Measurements from ENCODE around the gene NKAP. TPM values are rescaled to one million over a fixed set of nuclear protein-coding genes. Genes with fewer than 3 reads are reported as not detected.

NKAP gene
- total and polyA plus RNA-seq, 2 of the 13 experiments (the other 11 are each of a cell fraction or from before 2014, with no cell fraction given), result 3.6 to 6.1 TPM

- TF ChIP-seq, protein P1, sequence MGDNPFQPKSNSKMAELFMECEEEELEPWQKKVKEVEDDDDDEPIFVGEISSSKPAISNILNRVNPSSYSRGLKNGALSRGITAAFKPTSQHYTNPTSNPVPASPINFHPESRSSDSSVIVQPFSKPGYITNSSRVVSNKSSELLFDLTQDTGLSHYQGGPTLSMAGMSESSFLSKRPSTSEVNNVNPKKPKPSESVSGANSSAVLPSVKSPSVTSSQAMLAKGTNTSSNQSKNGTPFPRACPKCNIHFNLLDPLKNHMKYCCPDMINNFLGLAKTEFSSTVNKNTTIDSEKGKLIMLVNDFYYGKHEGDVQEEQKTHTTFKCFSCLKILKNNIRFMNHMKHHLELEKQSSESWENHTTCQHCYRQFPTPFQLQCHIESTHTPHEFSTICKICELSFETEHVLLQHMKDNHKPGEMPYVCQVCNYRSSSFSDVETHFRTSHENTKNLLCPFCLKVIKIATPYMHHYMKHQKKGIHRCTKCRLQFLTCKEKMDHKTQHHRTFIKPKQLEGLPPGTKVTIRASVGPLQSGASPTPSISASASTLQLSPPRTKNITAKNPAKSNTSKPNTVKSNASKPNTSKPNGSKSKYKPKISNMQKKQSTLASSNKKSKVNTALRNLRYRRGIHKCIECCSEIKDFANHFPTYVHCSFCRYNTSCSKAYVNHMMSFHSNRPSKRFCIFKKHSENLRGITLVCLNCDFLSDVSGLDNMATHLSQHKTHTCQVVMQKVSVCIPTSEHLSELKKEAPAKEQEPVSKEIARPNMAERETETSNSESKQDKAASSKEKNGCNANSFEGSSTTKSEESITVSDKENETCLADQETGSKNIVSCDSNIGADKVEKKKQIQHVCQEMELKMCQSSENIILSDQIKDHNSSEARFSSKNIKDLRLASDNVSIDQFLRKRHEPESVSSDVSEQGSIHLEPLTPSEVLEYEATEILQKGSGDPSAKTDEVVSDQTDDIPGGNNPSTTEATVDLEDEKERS (CRISPR knock-in tag; IDR thresholded peaks at IDR 0.05), result no peak
- TF ChIP-seq ZNF354B (CRISPR knock-in tag; IDR thresholded peaks at IDR 0.05) (no peak), HOXA9 (CRISPR knock-in tag; IDR thresholded peaks at IDR 0.05; ENCODE audit: borderline replicate concordance) (no peak), MAF1 (CRISPR knock-in tag; IDR thresholded peaks at IDR 0.05; ENCODE audit: borderline replicate concordance) (no peak), NFYB (CRISPR knock-in tag; IDR thresholded peaks at IDR 0.05) (peak; percentile 51), MBD4 (IDR thresholded peaks at IDR 0.05; ENCODE audit: borderline replicate concordance, low read length) (no peak), RARG (CRISPR knock-in tag; IDR thresholded peaks at IDR 0.05; ENCODE audit: low read depth) (no peak), PHF8 (CRISPR knock-in tag; IDR thresholded peaks at IDR 0.05) (peak; percentile 81), ZNF547 (CRISPR knock-in tag; IDR thresholded peaks at IDR 0.05) (no peak), NFKBIZ (CRISPR knock-in tag; IDR thresholded peaks at IDR 0.05) (no peak), SIX4 (CRISPR knock-in tag; IDR thresholded peaks at IDR 0.05) (no peak), NCOA1 (CRISPR knock-in tag; IDR thresholded peaks at IDR 0.05) (no peak), MEIS2 (CRISPR knock-in tag; IDR thresholded peaks at IDR 0.05) (peak; percentile 52; the same call in 1 of the 2 replicates), ZBTB20 (CRISPR knock-in tag; IDR thresholded peaks at IDR 0.05; ENCODE audit: borderline replicate concordance, low read depth) (no peak), XBP1 (CRISPR knock-in tag; IDR thresholded peaks at IDR 0.05) (peak; percentile 88), ZBTB38 (CRISPR knock-in tag; IDR thresholded peaks at IDR 0.05) (0 out of 2 replicates have a peak, but pooled peaks have one; percentile 20), PCBP1 (IDR thresholded peaks at IDR 0.05; ENCODE audit: borderline replicate concordance, low read depth, low read length) (0 out of 2 replicates have a peak, but pooled peaks have one; percentile 23), ZNF17 (CRISPR knock-in tag; IDR thresholded peaks at IDR 0.05) (no peak), ZNF101 (CRISPR knock-in tag; IDR thresholded peaks at IDR 0.05; ENCODE audit: borderline replicate concordance, low read depth) (no peak), NCOA5 (CRISPR knock-in tag; IDR thresholded peaks at IDR 0.05) (no peak), ZBTB21 (CRISPR knock-in tag; IDR thresholded peaks at IDR 0.05) (0 out of 2 replicates have a peak, but pooled peaks have one; percentile 37), ELK4 (CRISPR knock-in tag; IDR thresholded peaks at IDR 0.05; ENCODE audit: borderline replicate concordance) (no peak), HNF4G (IDR thresholded peaks at IDR 0.05; ENCODE audit: borderline replicate concordance, low read depth, low read length) (no peak), HNF4G (CRISPR knock-in tag; IDR thresholded peaks at IDR 0.05; ENCODE audit: borderline replicate concordance, low read depth) (no peak)
- TF ChIP-seq, protein P2, sequence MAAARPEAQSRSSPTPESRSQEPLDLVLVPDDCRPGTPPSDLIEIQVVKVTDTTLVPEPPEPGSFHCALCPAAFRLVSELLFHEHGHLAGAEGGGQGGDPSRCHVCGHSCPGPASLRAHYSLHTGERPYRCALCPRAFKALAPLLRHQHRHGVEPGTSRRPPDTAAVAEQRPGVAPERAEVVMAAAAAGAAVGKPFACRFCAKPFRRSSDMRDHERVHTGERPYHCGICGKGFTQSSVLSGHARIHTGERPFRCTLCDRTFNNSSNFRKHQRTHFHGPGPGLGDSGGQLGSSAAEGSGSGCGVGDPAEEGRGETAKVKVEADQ (CRISPR knock-in tag; IDR thresholded peaks at IDR 0.05; ENCODE audit: borderline replicate concordance), result no peak
- TF ChIP-seq, protein P3, sequence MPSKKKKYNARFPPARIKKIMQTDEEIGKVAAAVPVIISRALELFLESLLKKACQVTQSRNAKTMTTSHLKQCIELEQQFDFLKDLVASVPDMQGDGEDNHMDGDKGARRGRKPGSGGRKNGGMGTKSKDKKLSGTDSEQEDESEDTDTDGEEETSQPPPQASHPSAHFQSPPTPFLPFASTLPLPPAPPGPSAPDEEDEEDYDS (CRISPR knock-in tag; IDR thresholded peaks at IDR 0.05), result peak; percentile 66; the same call in 1 of the 2 replicates
These were observed 71.8 kb downstream of the NKAP start, which contains the start of the genes NDUFA1 and RNF113A (continued) for GRCh38 chrX:119871599-119872395.

Data from HepG2 (cell line).